Measurements from ENCODE around the gene LIPC.

LIPC gene

DNA sequence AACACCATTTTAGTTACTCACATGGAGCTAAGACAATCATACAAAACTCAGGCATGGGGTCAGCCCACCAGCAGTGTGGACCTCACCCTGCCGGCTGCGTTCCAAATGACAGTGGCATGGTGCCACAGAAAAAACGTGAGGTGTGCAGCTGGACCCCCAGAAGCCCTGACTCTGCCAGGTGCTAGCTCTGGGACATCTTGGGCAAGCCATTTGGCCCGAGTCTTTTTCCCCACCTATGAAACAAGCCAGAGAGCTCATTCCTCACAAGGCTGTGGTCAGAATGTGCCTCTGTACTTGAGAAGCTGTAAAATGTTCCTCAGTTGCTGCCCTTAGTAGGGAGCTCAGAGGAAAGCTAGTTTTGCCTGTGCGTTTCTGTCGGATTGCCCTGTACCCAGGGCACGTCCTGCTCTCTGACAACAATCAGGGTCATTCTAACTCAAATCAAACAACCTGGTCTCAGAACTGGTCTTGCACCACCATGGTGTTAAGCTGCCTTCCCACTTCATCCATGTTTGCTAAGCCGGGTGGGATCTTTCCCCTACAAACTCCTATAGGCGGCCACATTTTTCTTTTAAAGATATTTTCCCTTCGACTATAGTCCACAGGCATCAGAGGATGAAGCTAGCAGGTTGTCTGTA, 44.9 kb downstream of the LIPC start:
- H3K9ac ChIP-seq (ENCODE audit: low read length), result no peak overlapping the region
- no peaks in the 10 kb centered on the region for H3K27me3 ChIP-seq (ENCODE audit: control insufficient read depth, insufficient read depth, low read length)
- no peak overlapping the region for H3K27ac ChIP-seq (ENCODE audit: low read depth, low read length)
- no peaks in the 10 kb centered on the region for H3K4me1 ChIP-seq (ENCODE audit: control insufficient read depth, insufficient read depth, low read length)
- no peak overlapping the region for H3K4me3 ChIP-seq (ENCODE audit: low read length)
- no peaks in the 10 kb centered on the region for H3K36me3 ChIP-seq (ENCODE audit: control insufficient read depth, insufficient read depth, low read length)

DNA sequence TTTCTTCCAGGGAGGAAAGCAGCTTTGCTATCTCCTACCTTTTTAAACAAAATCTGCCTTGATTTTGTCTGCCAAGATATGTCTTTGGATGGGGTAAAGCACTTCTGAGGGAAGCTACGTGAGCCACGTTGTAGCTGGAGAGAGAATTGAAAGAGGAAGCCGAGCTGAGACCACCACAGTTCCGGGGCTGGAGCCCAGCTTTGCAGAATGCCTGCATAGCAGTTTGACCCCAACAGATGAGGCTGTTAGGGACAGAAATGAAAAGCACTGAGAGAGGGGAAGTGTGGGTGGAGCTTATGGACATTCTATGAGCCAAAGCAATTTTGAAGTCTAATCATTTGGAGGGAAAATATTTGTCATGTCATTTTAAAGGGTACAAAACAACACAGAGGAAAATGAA, 45.4 kb downstream of the LIPC start:
- no peaks in the 10 kb centered on the region for H3K4me1 ChIP-seq (ENCODE audit: control insufficient read depth, insufficient read depth, low read length)

GRCh38 chr15:58478035-58478434, 46.2 kb downstream of the LIPC start:
- no peak overlapping the region for H3K4me3 ChIP-seq (ENCODE audit: low read length)
- H3K36me3 ChIP-seq (ENCODE audit: control insufficient read depth, insufficient read depth, low read length), result no peaks in the 10 kb centered on the region
- H3K27ac ChIP-seq (ENCODE audit: low read depth, low read length), result no peak overlapping the region
- no peaks in the 10 kb centered on the region for H3K27me3 ChIP-seq (ENCODE audit: control insufficient read depth, insufficient read depth, low read length)
- no peak overlapping the region for H3K9ac ChIP-seq (ENCODE audit: low read length)
- no peaks in the 10 kb centered on the region for H3K4me1 ChIP-seq (ENCODE audit: control insufficient read depth, insufficient read depth, low read length)

More for the DNA sequence above, 45.4 kb downstream of the LIPC start:
- no peaks in the 10 kb centered on the region for H3K27me3 ChIP-seq (ENCODE audit: control insufficient read depth, insufficient read depth, low read length)
- H3K4me3 ChIP-seq (ENCODE audit: low read length), result no peak overlapping the region
- no peak overlapping the region for H3K9ac ChIP-seq (ENCODE audit: low read length)
- H3K36me3 ChIP-seq (ENCODE audit: control insufficient read depth, insufficient read depth, low read length), result no peaks in the 10 kb centered on the region
- H3K27ac ChIP-seq (ENCODE audit: low read depth, low read length), result no peak overlapping the region

DNA sequence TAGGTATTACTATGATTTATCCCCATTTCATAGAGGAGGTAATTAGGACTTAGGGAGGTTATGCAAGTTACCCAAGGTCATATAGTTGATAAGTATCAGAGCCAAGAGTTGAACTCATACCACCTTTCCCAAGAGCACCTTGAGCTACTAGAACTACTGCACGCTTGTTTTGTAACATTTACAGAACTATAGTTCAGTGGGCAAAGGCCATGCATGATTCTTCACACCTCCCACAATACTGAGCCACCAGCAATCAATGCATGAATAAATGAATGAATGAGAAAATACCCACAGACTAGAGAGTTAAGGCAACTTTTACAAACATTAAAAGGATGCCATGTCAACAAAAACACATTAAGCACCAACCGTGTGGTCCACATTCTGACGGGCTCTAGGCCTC, 46.8 kb downstream of the LIPC start:
- Histone ChIP-seq H3K9ac (ENCODE audit: low read length) (no peak overlapping the region), H3K4me3 (ENCODE audit: low read length) (no peak overlapping the region), H3K4me1 (ENCODE audit: control insufficient read depth, insufficient read depth, low read length) (no peaks in the 10 kb centered on the region), H3K27me3 (ENCODE audit: control insufficient read depth, insufficient read depth, low read length) (no peaks in the 10 kb centered on the region), H3K27ac (ENCODE audit: low read depth, low read length) (no peak overlapping the region), H3K36me3 (ENCODE audit: control insufficient read depth, insufficient read depth, low read length) (no peaks in the 10 kb centered on the region)

- Histone ChIP-seq H3K9ac (ENCODE audit: low read length) (no peak overlapping the region), H3K27me3 (ENCODE audit: control insufficient read depth, insufficient read depth, low read length) (no peaks in the 10 kb centered on the region), H3K4me1 (ENCODE audit: control insufficient read depth, insufficient read depth, low read length) (no peaks in the 10 kb centered on the region), H3K4me3 (ENCODE audit: low read length) (no peak overlapping the region), H3K27ac (ENCODE audit: low read depth, low read length) (no peak overlapping the region), H3K36me3 (ENCODE audit: control insufficient read depth, insufficient read depth, low read length) (no peaks in the 10 kb centered on the region)
These were observed 48.1 kb downstream of the LIPC start for GRCh38 chr15:58479941-58480340.

DNA sequence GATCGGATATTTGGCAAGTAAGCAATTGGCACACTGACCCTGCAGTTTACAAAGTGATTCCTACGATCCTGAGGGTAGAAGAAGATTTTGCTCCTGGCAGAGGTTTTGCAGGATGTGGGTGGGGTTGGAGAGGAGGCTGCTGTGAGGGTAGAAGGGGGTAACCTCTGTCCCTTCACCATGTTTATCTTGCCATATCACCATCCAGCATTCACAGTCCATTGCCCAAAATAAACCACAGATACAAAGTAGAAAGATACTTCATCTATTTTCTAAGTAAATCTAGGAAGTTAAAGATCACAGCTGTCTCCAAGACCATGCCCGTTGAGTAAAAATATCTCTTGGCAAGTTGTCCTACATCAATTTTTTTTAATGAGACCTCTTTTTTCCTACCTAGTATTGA, 51.6 kb downstream of the LIPC start:
- H3K9ac ChIP-seq (ENCODE audit: low read length), result no peak overlapping the region
- no peaks in the 10 kb centered on the region for H3K4me1 ChIP-seq (ENCODE audit: control insufficient read depth, insufficient read depth, low read length)
- no peak overlapping the region for H3K4me3 ChIP-seq (ENCODE audit: low read length)
- H3K27me3 ChIP-seq (ENCODE audit: control insufficient read depth, insufficient read depth, low read length), result no peaks in the 10 kb centered on the region
- H3K36me3 ChIP-seq (ENCODE audit: control insufficient read depth, insufficient read depth, low read length), result no peaks in the 10 kb centered on the region
- no peak overlapping the region for H3K27ac ChIP-seq (ENCODE audit: low read depth, low read length)

DNA sequence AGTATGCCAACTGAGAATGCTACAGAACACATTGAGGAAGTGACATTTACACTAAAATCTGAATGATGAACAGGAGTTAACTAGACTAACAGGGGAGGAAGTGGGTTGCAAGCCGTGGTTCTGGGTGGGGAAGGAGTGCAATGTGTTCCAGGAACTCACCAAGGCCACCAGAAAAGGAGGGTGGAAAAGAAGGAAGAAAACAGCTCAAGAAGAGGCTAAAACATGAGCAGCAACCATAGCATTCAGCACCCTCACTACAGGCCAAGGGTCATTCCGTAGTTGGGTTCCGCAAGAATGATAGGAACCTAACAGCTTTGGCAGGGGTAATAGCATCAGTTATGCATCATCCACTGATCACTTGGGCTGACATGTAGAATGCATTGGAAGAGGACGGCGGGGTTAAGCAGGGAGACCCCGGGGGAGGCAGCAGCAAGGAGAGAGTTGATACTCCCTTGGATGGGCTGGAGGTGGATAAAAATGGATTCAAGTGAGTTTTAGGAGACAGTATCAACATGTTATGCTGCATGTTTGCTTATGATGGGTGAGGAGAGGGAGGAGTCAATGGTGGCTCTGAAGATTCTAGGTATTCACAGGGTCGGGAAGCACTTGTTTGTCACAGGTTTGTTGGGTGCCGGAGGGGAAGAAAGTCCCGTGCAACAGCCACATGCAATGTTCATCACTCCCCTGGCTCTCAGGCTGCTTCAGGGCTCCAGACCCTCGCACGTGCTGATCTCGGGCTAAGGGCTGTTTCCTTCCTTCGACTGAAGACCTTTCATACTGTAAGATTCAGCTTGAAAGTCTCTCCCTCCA, 53.2 kb downstream of the LIPC start:
- no peaks in the 10 kb centered on the region for H3K36me3 ChIP-seq (ENCODE audit: control insufficient read depth, insufficient read depth, low read length)
- H3K27me3 ChIP-seq (ENCODE audit: control insufficient read depth, insufficient read depth, low read length), result no peaks in the 10 kb centered on the region
- H3K27ac ChIP-seq (ENCODE audit: low read depth, low read length), result no peak overlapping the region
- no peak overlapping the region for H3K9ac ChIP-seq (ENCODE audit: low read length)
- H3K4me1 ChIP-seq (ENCODE audit: control insufficient read depth, insufficient read depth, low read length), result no peaks in the 10 kb centered on the region
- H3K4me3 ChIP-seq (ENCODE audit: low read length), result no peak overlapping the region

DNA sequence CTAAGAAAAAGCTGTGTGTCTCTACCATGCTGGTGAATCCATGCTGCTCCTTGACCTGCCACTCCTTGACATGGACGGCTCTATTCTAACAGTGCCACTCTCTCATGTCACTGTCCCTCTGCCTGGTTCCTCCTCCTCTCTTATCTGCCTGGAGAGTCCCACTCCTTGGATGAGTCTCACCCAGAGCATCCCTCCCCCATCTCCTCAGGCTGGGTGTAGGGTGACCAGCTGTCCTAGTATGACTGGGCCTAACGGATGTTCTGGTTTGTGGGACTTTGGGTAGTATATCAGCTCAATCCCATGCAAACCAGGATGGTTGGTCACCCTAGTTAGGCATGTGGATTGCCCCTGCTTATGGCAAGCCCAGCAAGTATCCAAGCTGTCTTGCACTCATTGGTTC, 54.3 kb downstream of the LIPC start:
- H3K27ac ChIP-seq (ENCODE audit: low read depth, low read length), result no peak overlapping the region
- no peaks in the 10 kb centered on the region for H3K27me3 ChIP-seq (ENCODE audit: control insufficient read depth, insufficient read depth, low read length)
- no peaks in the 10 kb centered on the region for H3K36me3 ChIP-seq (ENCODE audit: control insufficient read depth, insufficient read depth, low read length)
- H3K9ac ChIP-seq (ENCODE audit: low read length), result no peak overlapping the region
- H3K4me1 ChIP-seq (ENCODE audit: control insufficient read depth, insufficient read depth, low read length), result no peaks in the 10 kb centered on the region
- no peak overlapping the region for H3K4me3 ChIP-seq (ENCODE audit: low read length)

GRCh38 chr15:58486564-58486963, 54.8 kb downstream of the LIPC start:
- H3K4me1 ChIP-seq (ENCODE audit: control insufficient read depth, insufficient read depth, low read length), result no peaks in the 10 kb centered on the region
- H3K36me3 ChIP-seq (ENCODE audit: control insufficient read depth, insufficient read depth, low read length), result no peaks in the 10 kb centered on the region
- no peak overlapping the region for H3K4me3 ChIP-seq (ENCODE audit: low read length)
- no peaks in the 10 kb centered on the region for H3K27me3 ChIP-seq (ENCODE audit: control insufficient read depth, insufficient read depth, low read length)
- H3K9ac ChIP-seq (ENCODE audit: low read length), result no peak overlapping the region
- H3K27ac ChIP-seq (ENCODE audit: low read depth, low read length), result no peak overlapping the region

DNA sequence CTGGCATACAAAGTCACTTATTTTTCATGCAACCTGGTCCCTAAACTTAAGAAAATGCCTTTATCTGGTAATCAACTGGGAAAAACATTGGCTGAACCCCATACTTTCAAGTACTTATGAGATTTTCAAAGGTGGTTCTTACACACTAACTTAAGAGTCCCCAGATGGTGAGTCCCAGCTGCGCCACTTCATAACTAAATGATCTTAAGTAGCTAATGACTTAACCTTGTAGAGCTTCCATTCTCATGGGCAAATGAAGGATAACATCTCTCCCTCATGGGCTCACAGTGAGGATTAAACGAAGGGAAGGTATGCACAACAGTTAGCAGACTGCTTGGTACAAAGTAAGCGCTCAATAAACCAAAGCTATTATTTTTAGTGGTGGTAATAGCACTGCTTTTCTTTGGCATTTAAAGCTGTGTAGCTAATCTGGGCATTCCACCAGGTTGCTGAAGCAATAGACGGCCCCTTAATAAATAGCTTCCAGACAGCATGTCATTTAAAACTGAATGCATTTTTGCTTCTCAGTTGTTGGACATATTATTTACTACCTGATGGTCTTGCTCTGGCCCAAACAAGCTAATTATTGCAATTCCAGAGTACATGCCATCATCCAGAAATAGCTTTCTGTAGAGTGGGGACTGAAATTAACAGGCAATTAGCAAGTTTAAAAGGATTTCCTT, 55.4 kb downstream of the LIPC start:
- H3K4me1 ChIP-seq (ENCODE audit: control insufficient read depth, insufficient read depth, low read length), result no peaks in the 10 kb centered on the region
- no peak overlapping the region for H3K27ac ChIP-seq (ENCODE audit: low read depth, low read length)
- no peak overlapping the region for H3K4me3 ChIP-seq (ENCODE audit: low read length)
- no peak overlapping the region for H3K9ac ChIP-seq (ENCODE audit: low read length)
- no peaks in the 10 kb centered on the region for H3K27me3 ChIP-seq (ENCODE audit: control insufficient read depth, insufficient read depth, low read length)
- H3K36me3 ChIP-seq (ENCODE audit: control insufficient read depth, insufficient read depth, low read length), result no peaks in the 10 kb centered on the region

DNA sequence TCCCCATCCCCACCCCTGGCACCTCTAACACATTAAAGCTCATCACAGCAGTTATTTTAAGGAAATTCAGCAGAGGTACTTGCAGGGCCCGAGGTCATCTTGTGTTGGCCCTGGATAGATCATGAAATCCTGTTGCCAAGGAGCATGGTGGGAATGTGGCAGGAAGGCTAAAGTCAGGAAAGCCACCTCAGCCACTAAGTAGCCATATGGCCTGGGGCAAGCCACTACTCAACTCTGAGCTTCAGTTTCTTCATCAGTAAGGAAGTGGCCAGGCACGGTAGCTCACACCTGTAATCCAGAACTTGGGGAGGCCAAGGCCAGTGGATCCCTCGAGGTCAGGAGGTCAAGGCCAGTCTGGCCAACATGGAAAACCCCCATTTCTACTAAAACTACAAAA, 55.9 kb downstream of the LIPC start:
- Histone ChIP-seq H3K36me3 (ENCODE audit: control insufficient read depth, insufficient read depth, low read length) (no peaks in the 10 kb centered on the region), H3K9ac (ENCODE audit: low read length) (no peak overlapping the region), H3K27me3 (ENCODE audit: control insufficient read depth, insufficient read depth, low read length) (no peaks in the 10 kb centered on the region), H3K4me1 (ENCODE audit: control insufficient read depth, insufficient read depth, low read length) (no peaks in the 10 kb centered on the region), H3K27ac (ENCODE audit: low read depth, low read length) (no peak overlapping the region), H3K4me3 (ENCODE audit: low read length) (no peak overlapping the region)

GRCh38 chr15:58489289-58490085, 57.7 kb downstream of the LIPC start:
- H3K27ac ChIP-seq (ENCODE audit: low read depth, low read length), result no peak overlapping the region
- no peak overlapping the region for H3K4me3 ChIP-seq (ENCODE audit: low read length)
- H3K36me3 ChIP-seq (ENCODE audit: control insufficient read depth, insufficient read depth, low read length), result no peaks in the 10 kb centered on the region

More at GRCh38 chr15:58489289-58490085, 57.7 kb downstream of the LIPC start:
- Histone ChIP-seq H3K9ac (ENCODE audit: low read length) (no peak overlapping the region), H3K4me1 (ENCODE audit: control insufficient read depth, insufficient read depth, low read length) (no peaks in the 10 kb centered on the region), H3K27me3 (ENCODE audit: control insufficient read depth, insufficient read depth, low read length) (no peaks in the 10 kb centered on the region)
